GM12878 (cell line): ENCODE results near the gene KIFBP. TPM values are rescaled to one million over a fixed set of nuclear protein-coding genes. Genes with fewer than 3 reads are reported as not detected.

Source experiments
- ATAC-seq: fragments of 200-7000 bp; cut with Tn5 transposase; 3 replicates; pipeline ENCODE4 v1.9.1; 2020; ENCODE audit warnings: mild to moderate bottlenecking, moderate library complexity
- BruUV-seq: library from RNA; stranded (reverse); fragments of 400-500 nt; replicated peaks from 2 replicates; lab custom pipeline; 2021; lab: Mats Ljungman, UMichigan
- CTCF ChIA-PET: fragments of 300-600 bp; sonication (Branson Sonifier 250); formaldehyde crosslinking; extraction: SDS; loops from one replicate; lab custom pipeline; 2021; ENCODE audit warnings: inconsistent platforms; lab: Yijun Ruan, JAX
- POLR2A ChIA-PET: fragments of 350-600 bp; formaldehyde crosslinking; extraction: SDS; loops from one replicate; lab custom pipeline; 2021; ENCODE audit warnings: inconsistent platforms; lab: Charles Lee
- RAD21 ChIA-PET: fragments of 300-600 bp; sonication (Branson Sonifier 250); formaldehyde crosslinking; loops from one replicate; lab custom pipeline; 2023; ENCODE audit warnings: antibody characterized with exemption; ENCODE audit not compliant: unreplicated experiment; lab: Charles Lee
- SMC1A ChIA-PET: fragments of 300-600 bp; sonication (Branson Sonifier 250); formaldehyde crosslinking; loops from one replicate; lab custom pipeline; 2023; ENCODE audit not compliant: unreplicated experiment, uncharacterized antibody; lab: Charles Lee
- DNase-seq: peaks from one replicate; pipeline ENCODE4 v3.0.0-alpha.2; 2011; ENCODE audit warnings: low read depth, low spot score
- FAIRE-seq: peaks from 3 replicates; lab custom pipeline; 2011; peaks lifted over from hg19 to GRCh38; lab: Jason Lieb, UNC
- H2AFZ ChIP-seq: 2 replicates; pipeline ENCODE4 v1.6.0; 2011; ENCODE audit warnings: low read depth, low read length, control low read depth; ENCODE audit not compliant: control insufficient read depth
- H3K27ac ChIP-seq: 2 replicates; pipeline ENCODE4 v1.5.1; 2011; ENCODE audit warnings: control low read depth; ENCODE audit not compliant: control insufficient read depth, insufficient read depth
- H3K27me3 ChIP-seq, 2 experiments: replicated peaks in 1 of 2; 2 replicates each; pipeline versions ENCODE4 v1.6.0 to v1.6.1; 2011; ENCODE audit warnings: low read length in 1 of 2; ENCODE audit not compliant: control insufficient read depth in 2 of 2, insufficient read depth in 2 of 2
- H3K36me3 ChIP-seq, 2 experiments: 2 replicates each; pipeline ENCODE4 v1.5.1; 2011; ENCODE audit warnings: low read length in 1 of 2; ENCODE audit not compliant: control insufficient read depth in 2 of 2, insufficient read depth in 2 of 2
- H3K4me1 ChIP-seq: 2 replicates; pipeline ENCODE4 v1.6.1; 2011; ENCODE audit warnings: mild to moderate bottlenecking, low read length, moderate library complexity, mixed read lengths; ENCODE audit not compliant: control insufficient read depth, insufficient read depth
- H3K4me2 ChIP-seq: 2 replicates; pipeline ENCODE4 v1.6.0; 2011; ENCODE audit warnings: control low read depth; ENCODE audit not compliant: control insufficient read depth, insufficient read depth
- H3K4me3 ChIP-seq: fragments of 200-600 bp; sonication (generic); 2 replicates; pipeline ENCODE4 v1.5.1; 2016
- H3K79me2 ChIP-seq: 2 replicates; pipeline ENCODE4 v1.6.0; 2011; ENCODE audit warnings: low read length; ENCODE audit not compliant: control insufficient read depth, insufficient read depth
- H3K9ac ChIP-seq: 2 replicates; pipeline ENCODE4 v1.8.0; 2011; ENCODE audit warnings: low read length, control low read depth, mixed read lengths; ENCODE audit not compliant: control insufficient read depth, insufficient read depth
- H3K9me3 ChIP-seq: replicated peaks from 3 replicates; pipeline ENCODE4 v1.5.1; 2011; ENCODE audit warnings: mild to moderate bottlenecking, low read length; ENCODE audit not compliant: control insufficient read depth, insufficient read depth
- H4K20me1 ChIP-seq: 2 replicates; pipeline ENCODE4 v1.6.0; 2011; ENCODE audit not compliant: control insufficient read depth, insufficient read depth
- BCL11A ChIP-seq: IDR thresholded peaks from 2 replicates; pipeline ENCODE4 v1.6.1; 2011; ENCODE audit warnings: low read depth, low read length
- BHLHE40 ChIP-seq, 2 experiments: fragments of 450-650 bp in 1 of 2; IDR thresholded peaks; 2 replicates each; pipeline ENCODE4 v1.6.1; 2011 to 2017; ENCODE audit warnings: low read depth in 2 of 2, borderline replicate concordance in 1 of 2, improper control_type of control experiment in 1 of 2, low read length in 1 of 2, mild to moderate bottlenecking in 1 of 2
- CBX5 ChIP-seq: sonication (generic); IDR thresholded peaks from 2 replicates; pipeline ENCODE4 v1.6.1; 2016; ENCODE audit warnings: low read depth, moderate library complexity, mild to moderate bottlenecking, inconsistent platforms
- DPF2 ChIP-seq: fragments of 450-650 bp; IDR thresholded peaks from 2 replicates; pipeline ENCODE4 v1.6.1; 2017; ENCODE audit warnings: mild to moderate bottlenecking
- EED ChIP-seq: sonication (generic); IDR thresholded peaks from 2 replicates; pipeline ENCODE4 v1.6.1; 2016; ENCODE audit warnings: antibody characterized with exemption, low read depth
- ESRRA ChIP-seq: IDR thresholded peaks from 2 replicates; pipeline ENCODE4 v1.6.1; 2012; ENCODE audit warnings: mild to moderate bottlenecking, low read length, improper control_type of control experiment
- HDGF ChIP-seq: fragments of 450-650 bp; IDR thresholded peaks from 2 replicates; pipeline ENCODE4 v1.6.1; 2016; ENCODE audit warnings: antibody characterized with exemption
- MTA2 ChIP-seq: fragments of 450-650 bp; IDR thresholded peaks from 2 replicates; pipeline ENCODE4 v1.6.1; 2016; ENCODE audit warnings: low read depth, mild to moderate bottlenecking, moderate library complexity
- NFIC ChIP-seq: IDR thresholded peaks from 2 replicates; pipeline ENCODE4 v1.6.1; 2012; ENCODE audit warnings: low read depth, mild to moderate bottlenecking, inconsistent platforms, low read length, moderate library complexity
- RB1 ChIP-seq: fragments of 450-650 bp; formaldehyde crosslinking; IDR thresholded peaks from 2 replicates; pipeline ENCODE4 v1.6.1; 2017; ENCODE audit warnings: mild to moderate bottlenecking, borderline replicate concordance
- SREBF1 ChIP-seq: IDR thresholded peaks from 2 replicates; pipeline ENCODE4 v1.6.1; 2012; ENCODE audit warnings: mild to moderate bottlenecking, low read length
- ZNF217 ChIP-seq: fragments of 450-650 bp; IDR thresholded peaks from 2 replicates; pipeline ENCODE4 v1.6.1; 2017; ENCODE audit warnings: antibody characterized with exemption, mild to moderate bottlenecking
- WGBS: methylation state at CpG from one replicate; pipeline ENCODE4 v1.1.6; 2016; ENCODE audit warnings: low lambda C conversion rate; ENCODE audit not compliant: insufficient replicate concordance, insufficient coverage; ENCODE audit errors: missing lambda C conversion rate; 5-methylcytosine and 5-hydroxymethylcytosine counted together
- in situ Hi-C: fragments of 300-500 bp; cut with MboI; formaldehyde crosslinking; loops from 9 replicates; pipeline ENCODE4 v1.14.3; 2018; ENCODE audit warnings: mixed read lengths
- intact Hi-C: fragments of 100-400 bp; cut with micrococcal nuclease; formaldehyde crosslinking; loops from one replicate; pipeline ENCODE4 v1.14.2; 2022; ENCODE audit not compliant: unreplicated experiment
- polyA plus RNA-seq, 11 experiments: library from polyadenylated mRNA; depleted of rRNA in 4 of 11; unstranded in 6 of 11; stranded (reverse) in 5 of 11; fragments of >200 nt; fragmentation: Nextera tagmentation in 4 of 11; fragmentation: Illumina TruSeq in 1 of 11; extraction: Ambion mirVana in 4 of 11; extraction: Trizol in 1 of 11; gene quantifications; 1 replicate in 1 of 11; 2 replicates in 10 of 11; pipeline versions ENCODE4 v1.2.1 to v1.2.3, GENCODE V29; 2011 to 2016; ENCODE audit warnings: inconsistent platforms in 2 of 11, missing spikeins in 2 of 11, low read depth in 1 of 11
- total RNA-seq, 4 experiments: library from RNA; depleted of rRNA in 3 of 4; stranded (reverse); fragments of >200 nt in 3 of 4; fragmentation: Illumina TruSeq in 1 of 4; extraction: Trizol in 1 of 4; gene quantifications; 2 replicates each; pipeline versions ENCODE4 v1.2.1 to v1.2.3, GENCODE V29; 2013 to 2021
- TF ChIP-seq, protein P1 (sequence below): fragments of 450-650 bp; IDR thresholded peaks from 2 replicates; pipeline ENCODE4 v1.6.1; 2016; ENCODE audit warnings: mild to moderate bottlenecking
- TF ChIP-seq, protein P2 (sequence below): fragments of 450-650 bp; formaldehyde crosslinking; IDR thresholded peaks from 2 replicates; pipeline ENCODE4 v1.4.0; 2022; ENCODE audit warnings: mild to moderate bottlenecking, moderate library complexity
- TF ChIP-seq, protein P3 (sequence below): fragments of 450-650 bp; IDR thresholded peaks from 2 replicates; pipeline ENCODE4 v1.6.1; 2017; ENCODE audit warnings: low read depth, mild to moderate bottlenecking, moderate library complexity
- TF ChIP-seq, protein P4 (sequence below): fragments of 150-350 bp; IDR thresholded peaks from 2 replicates; pipeline ENCODE4 v1.6.1; 2014; ENCODE audit warnings: mild to moderate bottlenecking, low read depth, low read length

Gene KIFBP
- total and polyA plus RNA-seq, 10 of the 15 experiments (the other 5 are each of a cell fraction or from before 2014, with no cell fraction given), result 8.6 to 29.5 (median 18.7) TPM

DNA sequence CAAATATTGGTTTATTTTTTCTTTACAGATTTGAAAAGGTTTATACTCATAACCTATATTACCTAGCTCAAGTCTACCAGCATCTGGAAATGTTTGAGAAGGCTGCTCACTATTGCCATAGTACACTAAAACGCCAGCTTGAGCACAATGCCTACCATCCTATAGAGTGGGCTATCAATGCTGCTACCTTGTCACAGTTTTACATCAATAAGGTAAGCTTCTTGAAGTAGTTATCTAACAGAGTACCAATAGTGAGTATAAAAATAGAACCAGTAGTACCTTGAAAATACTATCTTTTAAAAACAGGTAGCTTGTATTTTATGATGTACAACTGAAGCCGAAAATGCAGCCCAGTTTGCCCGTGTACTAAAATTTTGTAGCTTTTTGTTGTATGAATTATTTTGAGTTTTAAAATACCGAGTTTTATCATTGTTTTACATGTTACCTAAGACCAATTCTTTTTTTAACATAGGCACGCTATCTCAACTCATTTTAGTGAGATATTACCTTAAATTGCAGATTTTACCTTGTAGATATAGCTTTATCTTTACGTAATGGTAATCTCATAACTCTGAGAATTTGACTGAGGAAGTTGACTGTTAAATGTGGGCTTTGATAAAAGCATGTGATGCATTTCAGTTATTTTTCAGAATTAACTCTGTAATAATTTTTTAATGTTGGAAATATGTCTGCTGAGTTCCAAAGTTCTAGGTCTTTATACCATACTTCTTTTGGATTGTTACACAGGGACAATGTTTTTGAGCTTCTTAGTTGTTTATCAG lies 17.3 kb downstream of the KIFBP start:
- Histone ChIP-seq H3K27me3 (no peaks in the 10 kb centered on the region), H4K20me1 (no peaks in the 10 kb centered on the region), H3K9me3 (no peaks in the 10 kb centered on the region), H3K27ac (no peak overlapping the region), H3K4me1 (no peaks in the 10 kb centered on the region), H3K79me2 (no peaks in the 10 kb centered on the region), H2AFZ (no peak overlapping the region), H3K4me2 (no peak overlapping the region), H3K36me3 (no peaks in the 10 kb centered on the region; a peak in 2 of 4 replicates), H3K9ac (no peak overlapping the region), H3K4me3 (no peak overlapping the region)
- no peak for DNase-seq
- RAD21 ChIA-PET, result interaction anchor here (1.0 to 8.3 kb wide), 40 partner anchors 8 to 402 kb away, joined by 3 to 252 read pairs (median 7); partner anchors contain the start of genes DDX21, HKDC1 and SRGN
- no TSS peak for BruUV-seq
- 86% methylated on average over 6 of the region's 6 CpGs for WGBS
- SMC1A ChIA-PET, result interaction anchor here (0.7 to 13.0 kb wide), 53 partner anchors 10 to 387 kb away, joined by 3 to 269 read pairs (median 5); partner anchors contain the start of genes DDX21, HKDC1, SRGN and SUPV3L1
- POLR2A ChIA-PET, result interaction anchor here (0.6 to 2.8 kb wide), 13 partner anchors 9 to 168 kb away, joined by 3 to 25 read pairs (median 5); partner anchors contain the start of gene SRGN
- in situ Hi-C loops, result loop anchor here (10.0 kb wide), 1 partner anchor 89 kb away; no protein-coding TSS in a partner anchor
- intact Hi-C loops, result loop anchor here (1.0 to 5.0 kb wide), 2 partner anchors 41 to 87 kb away; no protein-coding TSS in a partner anchor
- ATAC-seq, result no peak
- FAIRE-seq, result no peak
- CTCF ChIA-PET, result interaction anchor here (0.6 to 8.9 kb wide), 51 partner anchors 10 to 1420 kb away, joined by 3 to 272 read pairs (median 7); partner anchors contain the start of genes HKDC1, KIFBP, SRGN and VPS26A
- TF ChIP-seq BCL11A (no peak), SREBF1 (no peak), CBX5 (no peak), EED (no peak), DPF2 (no peak), ESRRA (no peak), RB1 (no peak), NFIC (no peak), ZNF217 (no peak), MTA2 (no peak), BHLHE40 (IDR thresholded peaks at IDR 0.05; ENCODE audit: borderline replicate concordance in 1 of 2, low read depth in 2 of 2, low read length in 1 of 2) (no peak), HDGF (no peak)
- TF ChIP-seq, protein P1, sequence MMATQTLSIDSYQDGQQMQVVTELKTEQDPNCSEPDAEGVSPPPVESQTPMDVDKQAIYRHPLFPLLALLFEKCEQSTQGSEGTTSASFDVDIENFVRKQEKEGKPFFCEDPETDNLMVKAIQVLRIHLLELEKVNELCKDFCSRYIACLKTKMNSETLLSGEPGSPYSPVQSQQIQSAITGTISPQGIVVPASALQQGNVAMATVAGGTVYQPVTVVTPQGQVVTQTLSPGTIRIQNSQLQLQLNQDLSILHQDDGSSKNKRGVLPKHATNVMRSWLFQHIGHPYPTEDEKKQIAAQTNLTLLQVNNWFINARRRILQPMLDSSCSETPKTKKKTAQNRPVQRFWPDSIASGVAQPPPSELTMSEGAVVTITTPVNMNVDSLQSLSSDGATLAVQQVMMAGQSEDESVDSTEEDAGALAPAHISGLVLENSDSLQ, result no peak
- TF ChIP-seq, protein P2, sequence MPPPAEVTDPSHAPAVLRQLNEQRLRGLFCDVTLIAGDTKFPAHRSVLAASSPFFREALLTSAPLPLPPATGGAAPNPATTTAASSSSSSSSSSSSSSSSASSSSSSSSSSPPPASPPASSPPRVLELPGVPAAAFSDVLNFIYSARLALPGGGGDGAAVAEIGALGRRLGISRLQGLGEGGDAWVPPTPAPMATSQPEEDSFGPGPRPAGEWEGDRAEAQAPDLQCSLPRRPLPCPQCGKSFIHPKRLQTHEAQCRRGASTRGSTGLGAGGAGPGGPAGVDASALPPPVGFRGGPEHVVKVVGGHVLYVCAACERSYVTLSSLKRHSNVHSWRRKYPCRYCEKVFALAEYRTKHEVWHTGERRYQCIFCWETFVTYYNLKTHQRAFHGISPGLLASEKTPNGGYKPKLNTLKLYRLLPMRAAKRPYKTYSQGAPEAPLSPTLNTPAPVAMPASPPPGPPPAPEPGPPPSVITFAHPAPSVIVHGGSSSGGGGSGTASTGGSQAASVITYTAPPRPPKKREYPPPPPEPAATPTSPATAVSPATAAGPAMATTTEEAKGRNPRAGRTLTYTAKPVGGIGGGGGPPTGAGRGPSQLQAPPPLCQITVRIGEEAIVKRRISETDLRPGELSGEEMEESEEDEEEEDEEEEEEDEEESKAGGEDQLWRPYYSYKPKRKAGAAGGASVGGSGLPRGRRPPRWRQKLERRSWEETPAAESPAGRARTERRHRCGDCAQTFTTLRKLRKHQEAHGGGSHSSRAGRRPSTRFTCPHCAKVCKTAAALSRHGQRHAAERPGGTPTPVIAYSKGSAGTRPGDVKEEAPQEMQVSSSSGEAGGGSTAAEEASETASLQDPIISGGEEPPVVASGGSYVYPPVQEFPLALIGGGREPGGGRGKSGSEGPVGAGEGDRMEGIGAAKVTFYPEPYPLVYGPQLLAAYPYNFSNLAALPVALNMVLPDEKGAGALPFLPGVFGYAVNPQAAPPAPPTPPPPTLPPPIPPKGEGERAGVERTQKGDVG (CRISPR knock-in tag), result no peak
- TF ChIP-seq, protein P3, sequence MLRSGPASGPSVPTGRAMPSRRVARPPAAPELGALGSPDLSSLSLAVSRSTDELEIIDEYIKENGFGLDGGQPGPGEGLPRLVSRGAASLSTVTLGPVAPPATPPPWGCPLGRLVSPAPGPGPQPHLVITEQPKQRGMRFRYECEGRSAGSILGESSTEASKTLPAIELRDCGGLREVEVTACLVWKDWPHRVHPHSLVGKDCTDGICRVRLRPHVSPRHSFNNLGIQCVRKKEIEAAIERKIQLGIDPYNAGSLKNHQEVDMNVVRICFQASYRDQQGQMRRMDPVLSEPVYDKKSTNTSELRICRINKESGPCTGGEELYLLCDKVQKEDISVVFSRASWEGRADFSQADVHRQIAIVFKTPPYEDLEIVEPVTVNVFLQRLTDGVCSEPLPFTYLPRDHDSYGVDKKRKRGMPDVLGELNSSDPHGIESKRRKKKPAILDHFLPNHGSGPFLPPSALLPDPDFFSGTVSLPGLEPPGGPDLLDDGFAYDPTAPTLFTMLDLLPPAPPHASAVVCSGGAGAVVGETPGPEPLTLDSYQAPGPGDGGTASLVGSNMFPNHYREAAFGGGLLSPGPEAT, result no peak
- TF ChIP-seq, protein P4, sequence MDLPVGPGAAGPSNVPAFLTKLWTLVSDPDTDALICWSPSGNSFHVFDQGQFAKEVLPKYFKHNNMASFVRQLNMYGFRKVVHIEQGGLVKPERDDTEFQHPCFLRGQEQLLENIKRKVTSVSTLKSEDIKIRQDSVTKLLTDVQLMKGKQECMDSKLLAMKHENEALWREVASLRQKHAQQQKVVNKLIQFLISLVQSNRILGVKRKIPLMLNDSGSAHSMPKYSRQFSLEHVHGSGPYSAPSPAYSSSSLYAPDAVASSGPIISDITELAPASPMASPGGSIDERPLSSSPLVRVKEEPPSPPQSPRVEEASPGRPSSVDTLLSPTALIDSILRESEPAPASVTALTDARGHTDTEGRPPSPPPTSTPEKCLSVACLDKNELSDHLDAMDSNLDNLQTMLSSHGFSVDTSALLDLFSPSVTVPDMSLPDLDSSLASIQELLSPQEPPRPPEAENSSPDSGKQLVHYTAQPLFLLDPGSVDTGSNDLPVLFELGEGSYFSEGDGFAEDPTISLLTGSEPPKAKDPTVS, result no peak
